ENCODE measurements around the gene OXCT1.

OXCT1 gene

GRCh38 chr5:41772785-41773442 is 97.3 kb downstream of the OXCT1 start:
- H3K27ac ChIP-seq, result no peak overlapping the region; the same call in 1 of the 2 replicates
- TF ChIP-seq CTCF (conservative IDR thresholded peaks at IDR 0.05) (no peak), ZFX (IDR thresholded peaks at IDR 0.05) (no peak)

GRCh38 chr5:41772056-41772455 is 98.2 kb downstream of the OXCT1 start:
- H3K27ac ChIP-seq, result no peak overlapping the region

GRCh38 chr5:41770799-41771198 is 99.4 kb downstream of the OXCT1 start:
- no peak for TF ChIP-seq ZFX (IDR thresholded peaks at IDR 0.05)
- TF ChIP-seq CTCF (conservative IDR thresholded peaks at IDR 0.05), result no peak

More at GRCh38 chr5:41772056-41772455, 98.2 kb downstream of the OXCT1 start:
- TF ChIP-seq CTCF (conservative IDR thresholded peaks at IDR 0.05) (no peak), ZFX (IDR thresholded peaks at IDR 0.05) (no peak)

GRCh38 chr5:41768692-41769091 is 101.5 kb downstream of the OXCT1 start:
- H3K27ac ChIP-seq, result no peak overlapping the region
- TF ChIP-seq ZFX (IDR thresholded peaks at IDR 0.05), result no peak
- TF ChIP-seq CTCF (conservative IDR thresholded peaks at IDR 0.05), result no peak

More at GRCh38 chr5:41770799-41771198, 99.4 kb downstream of the OXCT1 start:
- H3K27ac ChIP-seq, result no peak overlapping the region

GRCh38 chr5:41764650-41765049 is 105.6 kb downstream of the OXCT1 start:
- TF ChIP-seq CTCF (conservative IDR thresholded peaks at IDR 0.05) (no peak), ZFX (IDR thresholded peaks at IDR 0.05) (no peak)

GRCh38 chr5:41763574-41763973 is 106.7 kb downstream of the OXCT1 start:
- H3K27ac ChIP-seq, result no peak overlapping the region
- no peak for TF ChIP-seq CTCF (conservative IDR thresholded peaks at IDR 0.05)
- no peak for TF ChIP-seq ZFX (IDR thresholded peaks at IDR 0.05)

More at GRCh38 chr5:41764650-41765049, 105.6 kb downstream of the OXCT1 start:
- no peak overlapping the region for H3K27ac ChIP-seq

- no peak for TF ChIP-seq CTCF (conservative IDR thresholded peaks at IDR 0.05)
- no peak for TF ChIP-seq ZFX (IDR thresholded peaks at IDR 0.05)
- no peak overlapping the region for H3K27ac ChIP-seq
Observed at GRCh38 chr5:41763081-41763480, 107.1 kb downstream of the OXCT1 start.
